ENCODE measurements around the gene ANKFN1.

- TF ChIP-seq CTCF (IDR thresholded peaks at IDR 0.05; ENCODE audit: insufficient read depth, low read length, poor library complexity, severe bottlenecking) (no peak), EZH2phosphoT487 (conservative IDR thresholded peaks at IDR 0.05; ENCODE audit: low read length) (no peak)
Observed at GRCh38 chr17:56548661-56549060, 395.4 kb downstream of the ANKFN1 start.

Data from SU-DHL-6 (cell line).